SK-N-SH (cell line): ENCODE results near the gene OTOL1.

ENCODE experiments used
- CTCF ChIP-seq: fragments of 200-600 bp; sonication (generic); IDR thresholded peaks from 2 replicates; pipeline ENCODE4 v1.6.1; 2017; ENCODE audit warnings: antibody characterized with exemption, mild to moderate bottlenecking, moderate library complexity
- GATA2 ChIP-seq: sonication (generic); formaldehyde crosslinking; IDR thresholded peaks from 2 replicates; pipeline ENCODE4 v1.5.0; 2020; ENCODE audit warnings: mild to moderate bottlenecking, missing genetic modification reagents
- JUND ChIP-seq: IDR thresholded peaks from 2 replicates; pipeline ENCODE4 v1.4.0; 2012
- RAD21 ChIP-seq: IDR thresholded peaks from 2 replicates; pipeline ENCODE4 v1.6.1; 2012; ENCODE audit warnings: mild to moderate bottlenecking, low read length
- SIN3A ChIP-seq: IDR thresholded peaks from 2 replicates; pipeline ENCODE4 v1.6.1; 2012; ENCODE audit warnings: low read depth, mild to moderate bottlenecking, low read length, moderate library complexity, borderline replicate concordance
- SMC3 ChIP-seq: IDR thresholded peaks from 2 replicates; pipeline ENCODE4 v1.6.1; 2012; ENCODE audit warnings: low read depth, low read length, improper control_type of control experiment
- TAF1 ChIP-seq: IDR thresholded peaks from 2 replicates; pipeline ENCODE4 v1.6.1; 2012; ENCODE audit warnings: low read depth, mild to moderate bottlenecking, low read length, moderate library complexity, borderline replicate concordance
- TEAD4 ChIP-seq: IDR thresholded peaks from 2 replicates; pipeline ENCODE4 v1.4.0; 2012; ENCODE audit warnings: mild to moderate bottlenecking, borderline replicate concordance; ENCODE audit not compliant: insufficient read depth
- YY1 ChIP-seq: IDR thresholded peaks from 2 replicates; pipeline ENCODE4 v1.4.0; 2012; ENCODE audit warnings: low read depth, mild to moderate bottlenecking
- TF ChIP-seq, protein P1 (sequence below): fragments of 150-350 bp; IDR thresholded peaks from 2 replicates; pipeline ENCODE4 v1.6.1; 2017; ENCODE audit warnings: antibody characterized with exemption, low read length, low read depth, borderline replicate concordance

DNA sequence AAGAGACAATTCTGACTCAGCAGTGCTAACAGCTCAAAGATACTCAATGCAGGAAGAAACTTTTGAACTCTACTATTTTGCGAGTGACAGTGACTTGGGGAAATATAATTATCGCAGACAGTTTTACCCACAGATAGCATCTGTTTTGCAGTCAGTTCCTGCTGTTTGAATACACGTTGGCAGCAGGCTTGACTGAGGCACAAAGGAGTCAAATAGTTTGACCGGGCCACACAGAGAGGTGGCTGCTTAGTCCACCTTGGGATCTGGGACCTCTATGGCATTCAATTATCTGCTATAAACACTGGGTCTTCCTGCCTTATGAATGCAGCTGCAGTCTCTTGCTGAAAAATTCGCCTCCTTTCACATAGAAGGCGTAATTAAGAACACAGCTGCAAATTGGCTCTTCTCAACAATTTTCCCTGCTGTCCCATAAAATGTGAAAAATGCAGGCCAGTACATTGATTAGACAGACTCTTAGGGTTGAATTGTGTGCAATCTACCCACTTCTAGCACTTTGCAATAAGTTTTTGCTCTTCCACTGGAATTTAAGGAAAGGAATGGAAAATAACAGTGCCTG is 56.5 kb downstream of the OTOL1 start:
- TF ChIP-seq TEAD4 = no peak
- TF ChIP-seq SMC3 = no peak
- TF ChIP-seq YY1 = no peak
- TF ChIP-seq CTCF = no peak
- no peak for TF ChIP-seq SIN3A
- TF ChIP-seq, protein P1, sequence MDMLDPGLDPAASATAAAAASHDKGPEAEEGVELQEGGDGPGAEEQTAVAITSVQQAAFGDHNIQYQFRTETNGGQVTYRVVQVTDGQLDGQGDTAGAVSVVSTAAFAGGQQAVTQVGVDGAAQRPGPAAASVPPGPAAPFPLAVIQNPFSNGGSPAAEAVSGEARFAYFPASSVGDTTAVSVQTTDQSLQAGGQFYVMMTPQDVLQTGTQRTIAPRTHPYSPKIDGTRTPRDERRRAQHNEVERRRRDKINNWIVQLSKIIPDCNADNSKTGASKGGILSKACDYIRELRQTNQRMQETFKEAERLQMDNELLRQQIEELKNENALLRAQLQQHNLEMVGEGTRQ = no peak
- no peak for TF ChIP-seq TAF1
- TF ChIP-seq JUND = no peak
- no peak for TF ChIP-seq GATA2 (CRISPR knock-in tag)
- no peak for TF ChIP-seq RAD21
